CD14-positive monocyte (primary cell): ENCODE results near the gene IGSF8. TPM values are rescaled to one million over a fixed set of nuclear protein-coding genes. Genes with fewer than 3 reads are reported as not detected.

Experiments used
- DNase-seq, 3 donors: peaks; one replicate each; pipeline ENCODE4 v3.0.0-alpha.2; 2011 to 2022
- H2AFZ ChIP-seq: 2 replicates; pipeline ENCODE4 v1.6.0; 2012; ENCODE audit warnings: mild to moderate bottlenecking, low read depth, low read length, inconsistent platforms; ENCODE audit not compliant: insufficient read depth, poor library complexity, severe bottlenecking
- H3K27ac ChIP-seq, 2 donors: 1 replicate in 1 of 2; 2 replicates in 1 of 2; pipeline ENCODE4 v1.5.1; 2012 to 2013; ENCODE audit warnings: low read length in 2 of 2, control low read depth in 1 of 2, inconsistent platforms in 1 of 2, low read depth in 1 of 2, mild to moderate bottlenecking in 1 of 2
- H3K27me3 ChIP-seq, 2 donors: one replicate each; pipeline versions ENCODE4 v1.6.0 to v1.6.1; 2011 to 2013; ENCODE audit warnings: low read length in 2 of 2; ENCODE audit not compliant: control insufficient read depth in 2 of 2, insufficient read depth in 2 of 2
- H3K36me3 ChIP-seq, 2 donors: replicated peaks in 1 of 2; 1 replicate in 1 of 2; 2 replicates in 1 of 2; pipeline versions ENCODE4 v1.5.1 to v1.6.1; 2012 to 2013; ENCODE audit warnings: low read length in 2 of 2, control low read depth in 1 of 2, inconsistent platforms in 1 of 2, mild to moderate bottlenecking in 1 of 2; ENCODE audit not compliant: insufficient read depth in 2 of 2, control insufficient read depth in 1 of 2
- H3K4me1 ChIP-seq, 2 donors: 1 replicate in 1 of 2; 2 replicates in 1 of 2; pipeline versions ENCODE4 v1.5.1 to v1.6.1; 2012 to 2013; ENCODE audit warnings: low read length in 2 of 2, control low read depth in 1 of 2, inconsistent platforms in 1 of 2, mild to moderate bottlenecking in 1 of 2, moderate library complexity in 1 of 2; ENCODE audit not compliant: insufficient read depth in 2 of 2, control insufficient read depth in 1 of 2
- H3K4me2 ChIP-seq: replicated peaks from 2 replicates; pipeline ENCODE3; 2012; ENCODE audit warnings: low read length, moderate library complexity, mild to moderate bottlenecking; ENCODE audit not compliant: poor library complexity, severe bottlenecking; ENCODE audit errors: extremely low read depth
- H3K4me3 ChIP-seq, 3 experiments: fragments of 200-600 bp in 1 of 3; sonication (generic) in 1 of 3; replicated peaks in 1 of 3; 1 replicate in 2 of 3; 2 replicates in 1 of 3; pipeline ENCODE4 v1.5.1; 2011 to 2013; ENCODE audit warnings: low read length in 3 of 3, mild to moderate bottlenecking in 3 of 3, control low read depth in 2 of 3, low read depth in 2 of 3, inconsistent platforms in 1 of 3, moderate library complexity in 1 of 3
- H3K79me2 ChIP-seq: 2 replicates; pipeline ENCODE4 v1.6.0; 2012; ENCODE audit warnings: mild to moderate bottlenecking, control low read depth, inconsistent platforms, low read length, moderate library complexity; ENCODE audit not compliant: insufficient read depth
- H3K9ac ChIP-seq: 2 replicates; pipeline ENCODE4 v1.6.0; 2017; ENCODE audit warnings: low read length, mild to moderate bottlenecking; ENCODE audit not compliant: insufficient read depth, poor library complexity, severe bottlenecking
- H3K9me3 ChIP-seq, 2 donors: replicated peaks in 1 of 2; 1 replicate in 1 of 2; 2 replicates in 1 of 2; pipeline versions ENCODE4 v1.5.1 to v1.6.1; 2012 to 2013; ENCODE audit warnings: low read length in 2 of 2, control low read depth in 1 of 2; ENCODE audit not compliant: control insufficient read depth in 1 of 2, insufficient read depth in 1 of 2
- H4K20me1 ChIP-seq: 2 replicates; pipeline ENCODE4 v1.6.0; 2012; ENCODE audit warnings: mild to moderate bottlenecking, low read length, control low read depth, moderate library complexity; ENCODE audit not compliant: insufficient read depth
- H3K27ac Mint-ChIP-seq, 7 donors: one replicate each; pipeline ENCODE4 v1.8.0; 2020; ENCODE audit warnings: mild to moderate bottlenecking in 7 of 7, mixed read lengths in 7 of 7, moderate library complexity in 6 of 7, inconsistent platforms in 2 of 7
- H3K27me3 Mint-ChIP-seq, 3 donors: one replicate each; pipeline ENCODE4 v1.8.0; 2021 to 2022; ENCODE audit warnings: low read depth in 3 of 3, mild to moderate bottlenecking in 3 of 3, mixed read lengths in 3 of 3, moderate library complexity in 3 of 3, inconsistent platforms in 1 of 3
- H3K36me3 Mint-ChIP-seq, 2 donors: one replicate each; pipeline ENCODE4 v1.8.0; 2020; ENCODE audit warnings: mixed read lengths in 2 of 2, inconsistent platforms in 1 of 2, mild to moderate bottlenecking in 1 of 2
- H3K4me1 Mint-ChIP-seq: one replicate; pipeline ENCODE4 v1.8.0; 2020; ENCODE audit warnings: mild to moderate bottlenecking, mixed read lengths
- H3K4me3 Mint-ChIP-seq, 2 donors: one replicate each; pipeline ENCODE4 v1.8.0; 2020; ENCODE audit warnings: mild to moderate bottlenecking in 2 of 2, mixed read lengths in 2 of 2, moderate library complexity in 1 of 2
- H3K9me3 Mint-ChIP-seq, 7 donors: one replicate each; pipeline ENCODE4 v1.8.0; 2020 to 2022; ENCODE audit warnings: mixed read lengths in 7 of 7, mild to moderate bottlenecking in 6 of 7, moderate library complexity in 6 of 7, inconsistent platforms in 2 of 7
- CTCF ChIP-seq: fragments of 200-600 bp; IDR thresholded peaks from one replicate; pipeline ENCODE4 v1.8.0; 2022; ENCODE audit warnings: antibody characterized with exemption, mild to moderate bottlenecking
- WGBS: methylation state at CpG from one replicate; pipeline ENCODE4 v1.1.5; 2013; ENCODE audit warnings: missing lambda C conversion rate; ENCODE audit not compliant: insufficient coverage; 5-methylcytosine and 5-hydroxymethylcytosine counted together
- intact Hi-C, 2 donors: fragments of 100-400 bp; cut with micrococcal nuclease; formaldehyde crosslinking; loops; one replicate each; pipeline versions ENCODE4 v1.15.0 to v1.15.1; 2023
- polyA plus RNA-seq, 3 donors: library from polyadenylated mRNA; depleted of rRNA in 1 of 3; unstranded in 2 of 3; stranded (reverse) in 1 of 3; fragments of 300-500 nt in 2 of 3; fragments of >200 nt in 1 of 3; fragmentation: Illumina TruSeq in 2 of 3; gene quantifications; 1 replicate in 2 of 3; 2 replicates in 1 of 3; pipeline ENCODE4 v1.2.3, GENCODE V29; 2012 to 2021

The IGSF8 gene
- polyA plus RNA-seq, 3 donors, result 9.6 to 23.9 (median 10.8) TPM

GRCh38 chr1:160146107-160146506 lies 47.7 kb upstream of the IGSF8 start:
- peaks cover 38% of the 10 kb centered on the region for H3K4me1 Mint-ChIP-seq
- H3K4me3 ChIP-seq, result no peak overlapping the region

GRCh38 chr1:160144921-160145320 lies 46.5 kb upstream of the IGSF8 start:
- Mint-ChIP-seq H3K4me3 (peak overlapping the region in 1 of 2 donors; percentile 1), H3K4me1 (peaks cover 39% of the 10 kb centered on the region), H3K36me3 (peaks cover 0 to 2% of the 10 kb centered on the region in 2 donors), H3K27ac (no peak overlapping the region), H3K27me3 (peaks cover 2 to 5% (median 3%) of the 10 kb centered on the region in 3 donors), H3K9me3 (peaks cover 0 to 5% (median 0%) of the 10 kb centered on the region in 7 donors)
- no peaks in the 10 kb centered on the region for H3K27me3 ChIP-seq
- H3K4me1 ChIP-seq, result peaks cover 28 to 47% of the 10 kb centered on the region in 2 donors
- H3K36me3 ChIP-seq, result no peaks in the 10 kb centered on the region
- H3K79me2 ChIP-seq, result no peaks in the 10 kb centered on the region
- no peak overlapping the region for H3K4me3 ChIP-seq
- H3K9me3 ChIP-seq, result no peaks in the 10 kb centered on the region
- no peaks in the 10 kb centered on the region for H4K20me1 ChIP-seq
- 94% methylated on average over 2 of the region's 4 CpGs for WGBS
- no peak overlapping the region for H3K9ac ChIP-seq
- no peak overlapping the region for H2AFZ ChIP-seq
- TF ChIP-seq CTCF, result no peak
- intact Hi-C loops, result no loop called here
- H3K4me2 ChIP-seq, result no peak overlapping the region
- H3K27ac ChIP-seq, result no peak overlapping the region
- DNase-seq, result no peak

More at GRCh38 chr1:160146107-160146506, 47.7 kb upstream of the IGSF8 start:
- H3K27me3 ChIP-seq, result no peaks in the 10 kb centered on the region
- H2AFZ ChIP-seq, result no peak overlapping the region
- no peak for TF ChIP-seq CTCF
- WGBS, result 97% methylated on average over 10 of the region's 14 CpGs
- no peak for DNase-seq
- H3K36me3 Mint-ChIP-seq, result peaks cover 0 to 2% of the 10 kb centered on the region in 2 donors
- no peak overlapping the region for H3K27ac Mint-ChIP-seq
- no peaks in the 10 kb centered on the region for H4K20me1 ChIP-seq
- H3K9ac ChIP-seq, result no peak overlapping the region
- no peaks in the 10 kb centered on the region for H3K9me3 ChIP-seq
- H3K4me1 ChIP-seq, result peaks cover 28 to 46% of the 10 kb centered on the region in 2 donors
- no peak overlapping the region for H3K4me2 ChIP-seq
- H3K9me3 Mint-ChIP-seq, result peaks cover 0 to 5% (median 0%) of the 10 kb centered on the region in 7 donors
- H3K27me3 Mint-ChIP-seq, result peaks cover under 1 to 7% (median 2%) of the 10 kb centered on the region in 3 donors
- H3K4me3 Mint-ChIP-seq, result no peak overlapping the region
- intact Hi-C loops, result no loop called here
- H3K27ac ChIP-seq, result no peak overlapping the region
- H3K36me3 ChIP-seq, result no peaks in the 10 kb centered on the region
- no peaks in the 10 kb centered on the region for H3K79me2 ChIP-seq
